ENCODE data around the gene CAPN5. TPM values are rescaled to one million over a fixed set of nuclear protein-coding genes. Genes with fewer than 3 reads are reported as not detected.
A peak's percentile ranks its signal among the peaks of the same experiment; 100 is the strongest.

The CAPN5 gene
- total and polyA plus RNA-seq, 11 donors: 1.1 to 4.5 (median 2.1) TPM

GRCh38 chr11:77170107-77170506, 103.3 kb downstream of the CAPN5 start:
- no peak for TF ChIP-seq POLR2A (IDR thresholded peaks at IDR 0.05)
- TF ChIP-seq, protein P1, sequence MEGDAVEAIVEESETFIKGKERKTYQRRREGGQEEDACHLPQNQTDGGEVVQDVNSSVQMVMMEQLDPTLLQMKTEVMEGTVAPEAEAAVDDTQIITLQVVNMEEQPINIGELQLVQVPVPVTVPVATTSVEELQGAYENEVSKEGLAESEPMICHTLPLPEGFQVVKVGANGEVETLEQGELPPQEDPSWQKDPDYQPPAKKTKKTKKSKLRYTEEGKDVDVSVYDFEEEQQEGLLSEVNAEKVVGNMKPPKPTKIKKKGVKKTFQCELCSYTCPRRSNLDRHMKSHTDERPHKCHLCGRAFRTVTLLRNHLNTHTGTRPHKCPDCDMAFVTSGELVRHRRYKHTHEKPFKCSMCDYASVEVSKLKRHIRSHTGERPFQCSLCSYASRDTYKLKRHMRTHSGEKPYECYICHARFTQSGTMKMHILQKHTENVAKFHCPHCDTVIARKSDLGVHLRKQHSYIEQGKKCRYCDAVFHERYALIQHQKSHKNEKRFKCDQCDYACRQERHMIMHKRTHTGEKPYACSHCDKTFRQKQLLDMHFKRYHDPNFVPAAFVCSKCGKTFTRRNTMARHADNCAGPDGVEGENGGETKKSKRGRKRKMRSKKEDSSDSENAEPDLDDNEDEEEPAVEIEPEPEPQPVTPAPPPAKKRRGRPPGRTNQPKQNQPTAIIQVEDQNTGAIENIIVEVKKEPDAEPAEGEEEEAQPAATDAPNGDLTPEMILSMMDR (IDR thresholded peaks at IDR 0.05): no peak
- H3K9me3 ChIP-seq: no peaks in the 10 kb centered on the region
- ATAC-seq (no peak), DNase-seq (no peak)
- H3K36me3 ChIP-seq: no peaks in the 10 kb centered on the region
- no peak overlapping the region for H3K27ac ChIP-seq
- 94 to 98% (median 96%) methylated on average over 5 of the region's 5 CpGs for WGBS, 4 donors
- H3K4me1 ChIP-seq: peaks cover 0 to 19% (median 0%) of the 10 kb centered on the region in 12 donors
- no peak overlapping the region for H3K4me3 ChIP-seq
- no peaks in the 10 kb centered on the region for H3K27me3 ChIP-seq
- intact Hi-C loops (cut with DNase I): no loop called here

GRCh38 chr11:77171254-77171653, 104.5 kb downstream of the CAPN5 start:
- Histone ChIP-seq H3K27ac (no peak overlapping the region), H3K4me1 (peaks cover 0 to 19% (median 0%) of the 10 kb centered on the region in 12 donors), H3K9me3 (no peaks in the 10 kb centered on the region), H3K36me3 (no peaks in the 10 kb centered on the region), H3K4me3 (no peak overlapping the region), H3K27me3 (no peaks in the 10 kb centered on the region)
- 87 to 98% (median 95%) methylated on average over 7 to 8 of the region's 8 CpGs for WGBS, 4 donors
- TF ChIP-seq, protein P1 (IDR thresholded peaks at IDR 0.05): no peak
- TF ChIP-seq POLR2A (IDR thresholded peaks at IDR 0.05): no peak
- no peak for ATAC-seq
- peak in 1 of 5 donors; percentile 32 for DNase-seq
- intact Hi-C loops (cut with DNase I): no loop called here

- Histone ChIP-seq H3K4me1 (peaks cover 0 to 23% (median 0%) of the 10 kb centered on the region in 12 donors), H3K27ac (no peak overlapping the region), H3K4me3 (no peak overlapping the region), H3K9me3 (no peaks in the 10 kb centered on the region), H3K27me3 (no peaks in the 10 kb centered on the region), H3K36me3 (no peaks in the 10 kb centered on the region)
- 69 to 77% (median 71%) methylated on average over 13 to 20 of the region's 20 CpGs for WGBS, 4 donors
- TF ChIP-seq POLR2A (IDR thresholded peaks at IDR 0.05): no peak
- TF ChIP-seq, protein P1 (IDR thresholded peaks at IDR 0.05): no peak
- intact Hi-C loops (cut with DNase I): no loop called here
- DNase-seq: peak in 1 of 5 donors; percentile 54
- ATAC-seq: no peak
Observed at GRCh38 chr11:77171885-77172665, 105.3 kb downstream of the CAPN5 start.

GRCh38 chr11:77172666-77172982, 105.9 kb downstream of the CAPN5 start:
- H3K36me3 ChIP-seq: no peaks in the 10 kb centered on the region
- H3K4me1 ChIP-seq: peaks cover 0 to 23% (median 0%) of the 10 kb centered on the region in 12 donors
- no peaks in the 10 kb centered on the region for H3K27me3 ChIP-seq
- peak in 1 of 5 donors; percentile 61 for DNase-seq
- 62 to 66% (median 62%) methylated on average over 15 to 16 of the region's 16 CpGs for WGBS, 4 donors
- H3K4me3 ChIP-seq: no peak overlapping the region
- TF ChIP-seq, protein P1 (IDR thresholded peaks at IDR 0.05): no peak
- TF ChIP-seq POLR2A (IDR thresholded peaks at IDR 0.05): no peak
- intact Hi-C loops (cut with DNase I): no loop called here
- H3K9me3 ChIP-seq: no peaks in the 10 kb centered on the region
- H3K27ac ChIP-seq: no peak overlapping the region
- ATAC-seq: no peak
